ENCODE results near the gene ANKRD11. TPM values are rescaled to one million over a fixed set of nuclear protein-coding genes. Genes with fewer than 3 reads are reported as not detected.

The ANKRD11 gene
- total and polyA plus RNA-seq, 7 experiments from 2014 or later = 8.7 to 254 (median 239) TPM

DNA sequence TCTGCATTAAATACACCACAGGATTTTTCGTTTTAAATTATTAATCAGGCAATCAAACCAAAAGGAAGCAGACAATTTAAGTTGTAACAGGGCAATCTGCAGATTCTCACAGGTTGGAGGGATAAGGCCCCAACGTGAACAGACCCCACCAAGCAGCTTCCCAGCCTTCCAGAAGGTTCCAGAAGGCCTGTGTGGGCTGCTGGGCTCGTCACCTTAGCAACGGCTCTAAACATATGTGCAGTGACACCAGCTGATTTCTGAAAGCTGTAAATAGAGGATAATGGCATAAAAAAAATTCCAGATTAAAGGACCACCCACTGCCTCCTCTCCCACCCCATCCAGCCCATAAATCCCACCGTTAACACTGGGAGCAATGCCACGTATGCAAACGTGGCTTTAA is 149.1 kb downstream of the ANKRD11 start:
- Histone ChIP-seq H3K27me3 (ENCODE audit: control insufficient read depth in 2 of 2, insufficient read depth in 2 of 2, low read length in 2 of 2) (no peaks in the 10 kb centered on the region), H3K36me3 (ENCODE audit: control insufficient read depth in 2 of 3, insufficient read depth in 3 of 3, low read length in 3 of 3) (peaks cover 0 to 5% (median 0%) of the 10 kb centered on the region in 3 experiments), H3K9me3 (ENCODE audit: control insufficient read depth in 2 of 3, low read length in 3 of 3) (no peaks in the 10 kb centered on the region), H3K27ac (ENCODE audit: low read depth, low read length) (no peak overlapping the region), H3K4me3 (ENCODE audit: low read length) (no peak overlapping the region), H3K4me1 (ENCODE audit: control insufficient read depth in 2 of 2, insufficient read depth in 2 of 2, low read length in 2 of 2) (peaks cover 18 to 34% of the 10 kb centered on the region in 2 donors)
- POLR2A ChIA-PET = no interaction called here
- no peaks in the 10 kb centered on the region for H3K27me3 Mint-ChIP-seq
- no peaks in the 10 kb centered on the region for H3K9me3 Mint-ChIP-seq
- H3K36me3 Mint-ChIP-seq = peaks cover 0 to 12% (median 0%) of the 10 kb centered on the region in 5 donors
- CTCF ChIA-PET = no interaction called here
- peak overlapping the region in 5 of 9 donors; percentile 12 to 89 (median 55) for H3K27ac Mint-ChIP-seq
- DNase-seq = no peak
- no peak overlapping the region for H3K4me3 Mint-ChIP-seq
- intact Hi-C loops (cut with micrococcal nuclease) = no loop called here
- H3K4me1 Mint-ChIP-seq = peaks cover 38 to 84% (median 71%) of the 10 kb centered on the region in 7 donors
- no peak for ATAC-seq

DNA sequence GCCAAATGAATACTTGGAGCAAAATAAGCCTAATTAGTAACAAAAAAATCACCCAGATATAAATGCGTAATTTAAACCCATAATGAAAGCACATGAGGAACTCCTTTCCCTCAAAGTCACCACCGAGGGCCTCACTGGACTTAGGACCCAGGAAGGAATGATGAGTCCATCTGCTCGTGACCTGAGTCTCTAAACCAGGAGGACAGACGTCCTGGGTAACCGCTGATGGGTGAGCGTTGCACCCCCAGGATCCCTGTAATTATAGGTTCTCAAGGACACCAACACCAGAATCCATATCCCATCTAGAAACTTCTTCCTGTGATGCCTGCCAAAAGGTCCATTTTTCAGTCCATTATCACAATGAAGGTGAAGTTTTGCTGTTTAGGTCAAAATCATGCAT is 151.5 kb downstream of the ANKRD11 start:
- H3K9me3 Mint-ChIP-seq = peaks cover 0 to 3% (median 0%) of the 10 kb centered on the region in 11 donors
- H3K36me3 ChIP-seq (ENCODE audit: control insufficient read depth in 2 of 3, insufficient read depth in 3 of 3, low read length in 3 of 3) = peaks cover 0 to 5% (median 0%) of the 10 kb centered on the region in 3 experiments
- ATAC-seq (no peak), DNase-seq (no peak)
- no peaks in the 10 kb centered on the region for H3K27me3 ChIP-seq (ENCODE audit: control insufficient read depth in 2 of 2, insufficient read depth in 2 of 2, low read length in 2 of 2)
- ChIA-PET CTCF (no interaction called here), POLR2A (interaction anchor here (0.6 to 0.9 kb wide), 3 partner anchors 13 to 161 kb away, joined by 3 read pairs; no protein-coding TSS in a partner anchor)
- peaks cover 46 to 85% (median 72%) of the 10 kb centered on the region in 7 donors for H3K4me1 Mint-ChIP-seq
- peaks cover 0 to 9% (median 0%) of the 10 kb centered on the region in 5 donors for H3K36me3 Mint-ChIP-seq
- no peak overlapping the region for H3K27ac ChIP-seq (ENCODE audit: low read depth, low read length)
- H3K27me3 Mint-ChIP-seq = no peaks in the 10 kb centered on the region
- intact Hi-C loops (cut with micrococcal nuclease) = no loop called here
- H3K9me3 ChIP-seq (ENCODE audit: control insufficient read depth in 2 of 3, low read length in 3 of 3) = no peaks in the 10 kb centered on the region
- peaks cover 26 to 42% of the 10 kb centered on the region in 2 donors for H3K4me1 ChIP-seq (ENCODE audit: control insufficient read depth in 2 of 2, insufficient read depth in 2 of 2, low read length in 2 of 2)
- H3K4me3 Mint-ChIP-seq = peak overlapping the region in 2 of 10 donors; percentile 6 to 16
- no peak overlapping the region for H3K4me3 ChIP-seq (ENCODE audit: low read length)
- peak overlapping the region in 7 of 9 donors; percentile 11 to 69 (median 22) for H3K27ac Mint-ChIP-seq

- CTCF ChIA-PET = no interaction called here
- peaks cover 0 to 3% (median 0%) of the 10 kb centered on the region in 11 donors for H3K9me3 Mint-ChIP-seq
- no peak for ATAC-seq
Observed at GRCh38 chr16:89337965-89338364, 152.4 kb downstream of the ANKRD11 start.

GRCh38 chr16:89335803-89336485 is 154.4 kb downstream of the ANKRD11 start:
- ChIA-PET POLR2A (interaction anchor here (1.3 kb wide), 1 partner anchor 29 kb away, joined by 4 read pairs; no protein-coding TSS in a partner anchor), CTCF (interaction anchor here (0.8 to 2.2 kb wide), 4 partner anchors 26 to 174 kb away, joined by 3 to 13 read pairs (median 3); partner anchors contain the start of gene SPG7)
- intact Hi-C loops (cut with micrococcal nuclease) = no loop called here
- Mint-ChIP-seq H3K36me3 (peaks cover 0 to 3% (median 0%) of the 10 kb centered on the region in 5 donors), H3K27me3 (no peaks in the 10 kb centered on the region), H3K9me3 (peaks cover 0 to 3% (median 0%) of the 10 kb centered on the region in 11 donors), H3K4me3 (peak overlapping the region in 5 of 10 donors; percentile 30 to 57 (median 39)), H3K4me1 (peaks cover 55 to 87% (median 77%) of the 10 kb centered on the region in 7 donors), H3K27ac (peak overlapping the region in 6 of 9 donors; percentile 14 to 79 (median 47))
- DNase-seq (no peak), ATAC-seq (no peak)
- Histone ChIP-seq H3K27ac (ENCODE audit: low read depth, low read length) (peak overlapping the region; percentile 32), H3K27me3 (ENCODE audit: control insufficient read depth in 2 of 2, insufficient read depth in 2 of 2, low read length in 2 of 2) (no peaks in the 10 kb centered on the region), H3K9me3 (ENCODE audit: control insufficient read depth in 2 of 3, low read length in 3 of 3) (no peaks in the 10 kb centered on the region), H3K4me3 (ENCODE audit: low read length) (no peak overlapping the region), H3K4me1 (ENCODE audit: control insufficient read depth in 2 of 2, insufficient read depth in 2 of 2, low read length in 2 of 2) (peaks cover 40 to 60% of the 10 kb centered on the region in 2 donors), H3K36me3 (ENCODE audit: control insufficient read depth in 2 of 3, insufficient read depth in 3 of 3, low read length in 3 of 3) (no peaks in the 10 kb centered on the region)

More at GRCh38 chr16:89337965-89338364, 152.4 kb downstream of the ANKRD11 start:
- no peaks in the 10 kb centered on the region for H3K27me3 Mint-ChIP-seq
- peak overlapping the region; percentile 31 for H3K27ac ChIP-seq (ENCODE audit: low read depth, low read length)
- peaks cover 47 to 83% (median 70%) of the 10 kb centered on the region in 7 donors for H3K4me1 Mint-ChIP-seq
- peaks cover 0 to 4% (median 0%) of the 10 kb centered on the region in 5 donors for H3K36me3 Mint-ChIP-seq
- H3K36me3 ChIP-seq (ENCODE audit: control insufficient read depth in 2 of 3, insufficient read depth in 3 of 3, low read length in 3 of 3) = peaks cover 0 to 5% (median 0%) of the 10 kb centered on the region in 3 experiments
- H3K27ac Mint-ChIP-seq = peak overlapping the region in 3 of 9 donors; percentile 8 to 28 (median 14)
- intact Hi-C loops (cut with micrococcal nuclease) = no loop called here
- no peak for DNase-seq
- no peaks in the 10 kb centered on the region for H3K27me3 ChIP-seq (ENCODE audit: control insufficient read depth in 2 of 2, insufficient read depth in 2 of 2, low read length in 2 of 2)
- H3K9me3 ChIP-seq (ENCODE audit: control insufficient read depth in 2 of 3, low read length in 3 of 3) = no peaks in the 10 kb centered on the region
- peaks cover 28 to 48% of the 10 kb centered on the region in 2 donors for H3K4me1 ChIP-seq (ENCODE audit: control insufficient read depth in 2 of 2, insufficient read depth in 2 of 2, low read length in 2 of 2)
- no peak overlapping the region for H3K4me3 ChIP-seq (ENCODE audit: low read length)
- peak overlapping the region in 1 of 10 donors; percentile 27 for H3K4me3 Mint-ChIP-seq
- POLR2A ChIA-PET = interaction anchor here (0.6 kb wide), 1 partner anchor 161 kb away, joined by 3 read pairs; no protein-coding TSS in a partner anchor

DNA sequence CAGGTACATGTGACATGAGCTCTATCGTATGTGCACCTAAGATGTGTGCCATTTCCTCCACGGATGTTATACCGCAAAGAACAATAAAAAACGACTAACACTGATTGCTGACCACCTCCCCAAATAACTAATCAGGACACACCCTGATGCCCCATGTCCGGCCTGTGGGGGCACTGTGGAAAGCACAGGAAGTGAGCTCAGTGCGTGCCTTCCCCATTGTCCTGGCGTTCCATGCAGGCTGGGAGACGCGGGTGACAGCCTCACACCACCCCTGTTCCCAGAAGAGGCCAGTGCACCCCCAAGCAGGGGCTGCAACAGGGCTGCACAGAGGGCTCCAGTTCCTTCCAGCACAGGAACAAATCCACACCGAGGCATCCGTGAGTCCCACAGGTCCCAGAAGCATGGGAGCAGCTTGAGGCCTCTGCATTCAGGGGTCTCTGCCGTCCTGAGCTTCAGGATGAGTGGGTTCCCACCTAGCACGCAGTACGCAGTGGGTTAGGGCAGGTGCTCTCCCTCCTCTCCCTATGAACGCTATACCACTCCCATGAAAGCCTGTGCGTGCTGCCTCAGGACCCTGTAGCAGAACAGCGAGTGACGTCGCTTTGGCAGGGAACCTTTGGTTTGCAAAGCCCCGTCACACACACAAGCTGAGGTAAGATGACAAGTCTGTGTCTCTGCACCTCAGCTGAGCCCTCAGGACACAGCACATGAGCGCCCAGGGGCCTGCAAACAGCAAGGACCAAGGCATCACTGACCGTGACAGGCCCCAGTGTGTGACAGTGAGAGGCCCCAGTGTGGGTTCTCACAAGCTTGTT is 155.2 kb downstream of the ANKRD11 start:
- peaks cover 0 to 2% (median 0%) of the 10 kb centered on the region in 5 donors for H3K36me3 Mint-ChIP-seq
- no peak for DNase-seq
- H3K27ac ChIP-seq (ENCODE audit: low read depth, low read length) = peak overlapping the region; percentile 32
- H3K36me3 ChIP-seq (ENCODE audit: control insufficient read depth in 2 of 3, insufficient read depth in 3 of 3, low read length in 3 of 3) = no peaks in the 10 kb centered on the region
- ChIA-PET POLR2A (interaction anchor here (0.8 to 1.3 kb wide), 2 partner anchors 12 to 29 kb away, joined by 3 to 4 read pairs; no protein-coding TSS in a partner anchor), CTCF (interaction anchor here (0.5 to 2.2 kb wide), 5 partner anchors 26 to 182 kb away, joined by 3 to 13 read pairs (median 3); partner anchors contain the start of gene SPG7)
- no peak for ATAC-seq
- H3K4me1 ChIP-seq (ENCODE audit: control insufficient read depth in 2 of 2, insufficient read depth in 2 of 2, low read length in 2 of 2) = peaks cover 42 to 64% of the 10 kb centered on the region in 2 donors
- H3K9me3 Mint-ChIP-seq = peaks cover 0 to 3% (median 0%) of the 10 kb centered on the region in 11 donors
- peaks cover 57 to 87% (median 74%) of the 10 kb centered on the region in 7 donors for H3K4me1 Mint-ChIP-seq
- no peak overlapping the region for H3K4me3 ChIP-seq (ENCODE audit: low read length)
- no peaks in the 10 kb centered on the region for H3K27me3 Mint-ChIP-seq
- H3K4me3 Mint-ChIP-seq = peak overlapping the region in 7 of 10 donors; percentile 28 to 75 (median 57)
- H3K9me3 ChIP-seq (ENCODE audit: control insufficient read depth in 2 of 3, low read length in 3 of 3) = no peaks in the 10 kb centered on the region
- intact Hi-C loops (cut with micrococcal nuclease) = loop anchor here in 1 of 2 donors (5.0 kb wide), 2 partner anchors 72 to 152 kb away; no protein-coding TSS in a partner anchor
- peak overlapping the region in 8 of 9 donors; percentile 13 to 90 (median 68) for H3K27ac Mint-ChIP-seq
- no peaks in the 10 kb centered on the region for H3K27me3 ChIP-seq (ENCODE audit: control insufficient read depth in 2 of 2, insufficient read depth in 2 of 2, low read length in 2 of 2)

DNA sequence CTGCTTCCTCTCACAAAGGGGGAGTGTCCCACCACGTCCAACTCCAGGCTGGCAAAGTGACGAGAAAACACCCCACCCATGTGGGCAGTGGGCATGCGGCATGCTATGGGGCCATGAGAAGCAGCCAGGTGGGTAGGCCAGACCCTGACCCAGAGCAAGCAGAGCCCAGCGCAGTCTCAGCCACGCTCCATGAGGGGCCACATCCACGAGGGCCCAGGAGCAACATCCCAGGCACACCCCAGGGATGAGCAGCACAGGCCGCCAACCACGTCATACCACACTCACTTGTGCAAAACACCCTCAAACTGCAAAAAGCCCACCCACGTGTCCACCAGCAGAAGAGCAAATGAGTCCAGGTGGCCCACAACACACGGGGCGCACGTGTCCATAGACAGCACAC is 155.9 kb downstream of the ANKRD11 start:
- peak overlapping the region; percentile 30 for H3K27ac ChIP-seq (ENCODE audit: low read depth, low read length)
- POLR2A ChIA-PET = no interaction called here
- H3K9me3 ChIP-seq (ENCODE audit: control insufficient read depth in 2 of 3, low read length in 3 of 3) = no peaks in the 10 kb centered on the region
- CTCF ChIA-PET = interaction anchor here (0.5 to 2.2 kb wide), 4 partner anchors 27 to 194 kb away, joined by 3 to 13 read pairs (median 3); partner anchors contain the start of gene SPG7
- H3K4me1 Mint-ChIP-seq = peaks cover 51 to 88% (median 74%) of the 10 kb centered on the region in 7 donors
- no peak overlapping the region for H3K4me3 ChIP-seq (ENCODE audit: low read length)
- intact Hi-C loops (cut with micrococcal nuclease) = loop anchor here in 1 of 2 donors (5.0 kb wide), 2 partner anchors 73 to 153 kb away; no protein-coding TSS in a partner anchor
- H3K9me3 Mint-ChIP-seq = peaks cover 0 to 3% (median 0%) of the 10 kb centered on the region in 11 donors
- H3K27me3 ChIP-seq (ENCODE audit: control insufficient read depth in 2 of 2, insufficient read depth in 2 of 2, low read length in 2 of 2) = no peaks in the 10 kb centered on the region
- ATAC-seq (no peak), DNase-seq (no peak)
- peak overlapping the region in 8 of 10 donors; percentile 28 to 63 (median 54) for H3K4me3 Mint-ChIP-seq
- peak overlapping the region in 8 of 9 donors; percentile 52 to 90 (median 72) for H3K27ac Mint-ChIP-seq
- H3K36me3 ChIP-seq (ENCODE audit: control insufficient read depth in 2 of 3, insufficient read depth in 3 of 3, low read length in 3 of 3) = no peaks in the 10 kb centered on the region
- peaks cover 0 to 2% (median 0%) of the 10 kb centered on the region in 5 donors for H3K36me3 Mint-ChIP-seq
- H3K27me3 Mint-ChIP-seq = no peaks in the 10 kb centered on the region
- peaks cover 45 to 70% of the 10 kb centered on the region in 2 donors for H3K4me1 ChIP-seq (ENCODE audit: control insufficient read depth in 2 of 2, insufficient read depth in 2 of 2, low read length in 2 of 2)

All from naive thymus-derived CD4-positive, alpha-beta T cell (primary cell).